ENCODE measurements around the gene CIRBP. TPM values are rescaled to one million over a fixed set of nuclear protein-coding genes. Genes with fewer than 3 reads are reported as not detected.

CIRBP gene
- total and polyA plus RNA-seq, 2 of the 13 experiments (the other 11 are each of a cell fraction or from before 2014, with no cell fraction given), result 133 to 140 TPM

DNA sequence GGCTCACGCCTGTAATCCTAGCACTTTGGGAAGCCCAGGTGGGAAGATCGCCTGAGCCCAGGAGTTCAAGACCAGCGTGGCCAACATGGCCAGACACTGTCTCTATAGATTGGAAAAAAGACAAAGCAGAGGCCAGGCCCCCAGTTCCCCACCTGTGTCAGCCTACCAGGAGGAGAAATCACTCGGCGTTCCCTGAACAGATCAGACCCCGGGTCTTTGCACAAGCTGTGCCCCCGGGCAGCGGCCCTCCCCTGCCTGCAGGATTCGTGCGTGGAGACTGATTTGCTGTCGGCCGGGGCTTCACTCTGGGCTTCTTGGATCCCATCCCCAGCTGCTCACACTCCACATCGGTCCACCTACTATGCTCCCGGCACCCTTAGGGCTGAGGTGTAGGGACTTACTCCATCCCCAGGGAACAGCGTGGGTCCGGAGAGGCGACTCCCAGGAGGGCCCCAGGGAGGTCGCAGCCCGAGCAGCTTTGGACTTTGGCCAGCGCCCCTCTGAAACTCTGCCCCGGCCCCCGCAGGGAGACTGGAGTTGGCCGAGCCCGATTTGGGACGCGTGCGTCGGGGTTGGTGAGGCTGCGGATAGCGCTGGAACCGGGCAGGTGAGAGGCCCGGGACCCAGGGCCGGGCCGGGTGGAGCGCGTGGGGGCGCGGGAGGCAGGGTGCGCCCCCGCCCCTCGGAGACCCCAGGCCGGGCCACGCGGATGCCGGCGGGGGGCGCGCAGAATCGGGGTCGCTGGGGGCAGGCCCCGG is 16.0 kb downstream of the CIRBP start (continued):
- TF ChIP-seq NR3C1 (CRISPR knock-in tag; IDR thresholded peaks at IDR 0.05), result no peak
- no peak for TF ChIP-seq RXRA (CRISPR knock-in tag; IDR thresholded peaks at IDR 0.05)
- TF ChIP-seq, protein P1, sequence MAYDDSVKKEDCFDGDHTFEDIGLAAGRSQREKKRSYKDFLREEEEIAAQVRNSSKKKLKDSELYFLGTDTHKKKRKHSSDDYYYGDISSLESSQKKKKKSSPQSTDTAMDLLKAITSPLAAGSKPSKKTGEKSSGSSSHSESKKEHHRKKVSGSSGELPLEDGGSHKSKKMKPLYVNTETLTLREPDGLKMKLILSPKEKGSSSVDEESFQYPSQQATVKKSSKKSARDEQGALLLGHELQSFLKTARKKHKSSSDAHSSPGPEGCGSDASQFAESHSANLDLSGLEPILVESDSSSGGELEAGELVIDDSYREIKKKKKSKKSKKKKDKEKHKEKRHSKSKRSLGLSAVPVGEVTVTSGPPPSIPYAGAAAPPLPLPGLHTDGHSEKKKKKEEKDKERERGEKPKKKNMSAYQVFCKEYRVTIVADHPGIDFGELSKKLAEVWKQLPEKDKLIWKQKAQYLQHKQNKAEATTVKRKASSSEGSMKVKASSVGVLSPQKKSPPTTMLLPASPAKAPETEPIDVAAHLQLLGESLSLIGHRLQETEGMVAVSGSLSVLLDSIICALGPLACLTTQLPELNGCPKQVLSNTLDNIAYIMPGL (CRISPR knock-in tag; IDR thresholded peaks at IDR 0.05; ENCODE audit: borderline replicate concordance in 1 of 2, low read depth in 1 of 2), result peak in 1 of 2 experiments; percentile 29; a peak in 1 of 4 replicates
- 0 out of 2 replicates have a peak, but pooled peaks have one; percentile 24 for TF ChIP-seq ZNF234 (CRISPR knock-in tag; conservative IDR thresholded peaks at IDR 0.05)
- TF ChIP-seq, protein P2, sequence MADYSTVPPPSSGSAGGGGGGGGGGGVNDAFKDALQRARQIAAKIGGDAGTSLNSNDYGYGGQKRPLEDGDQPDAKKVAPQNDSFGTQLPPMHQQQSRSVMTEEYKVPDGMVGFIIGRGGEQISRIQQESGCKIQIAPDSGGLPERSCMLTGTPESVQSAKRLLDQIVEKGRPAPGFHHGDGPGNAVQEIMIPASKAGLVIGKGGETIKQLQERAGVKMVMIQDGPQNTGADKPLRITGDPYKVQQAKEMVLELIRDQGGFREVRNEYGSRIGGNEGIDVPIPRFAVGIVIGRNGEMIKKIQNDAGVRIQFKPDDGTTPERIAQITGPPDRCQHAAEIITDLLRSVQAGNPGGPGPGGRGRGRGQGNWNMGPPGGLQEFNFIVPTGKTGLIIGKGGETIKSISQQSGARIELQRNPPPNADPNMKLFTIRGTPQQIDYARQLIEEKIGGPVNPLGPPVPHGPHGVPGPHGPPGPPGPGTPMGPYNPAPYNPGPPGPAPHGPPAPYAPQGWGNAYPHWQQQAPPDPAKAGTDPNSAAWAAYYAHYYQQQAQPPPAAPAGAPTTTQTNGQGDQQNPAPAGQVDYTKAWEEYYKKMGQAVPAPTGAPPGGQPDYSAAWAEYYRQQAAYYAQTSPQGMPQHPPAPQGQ (CRISPR knock-in tag; IDR thresholded peaks at IDR 0.05; ENCODE audit: borderline replicate concordance), result no peak
- TF ChIP-seq, protein P3, sequence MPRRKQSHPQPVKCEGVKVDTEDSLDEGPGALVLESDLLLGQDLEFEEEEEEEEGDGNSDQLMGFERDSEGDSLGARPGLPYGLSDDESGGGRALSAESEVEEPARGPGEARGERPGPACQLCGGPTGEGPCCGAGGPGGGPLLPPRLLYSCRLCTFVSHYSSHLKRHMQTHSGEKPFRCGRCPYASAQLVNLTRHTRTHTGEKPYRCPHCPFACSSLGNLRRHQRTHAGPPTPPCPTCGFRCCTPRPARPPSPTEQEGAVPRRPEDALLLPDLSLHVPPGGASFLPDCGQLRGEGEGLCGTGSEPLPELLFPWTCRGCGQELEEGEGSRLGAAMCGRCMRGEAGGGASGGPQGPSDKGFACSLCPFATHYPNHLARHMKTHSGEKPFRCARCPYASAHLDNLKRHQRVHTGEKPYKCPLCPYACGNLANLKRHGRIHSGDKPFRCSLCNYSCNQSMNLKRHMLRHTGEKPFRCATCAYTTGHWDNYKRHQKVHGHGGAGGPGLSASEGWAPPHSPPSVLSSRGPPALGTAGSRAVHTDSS (CRISPR knock-in tag; conservative IDR thresholded peaks at IDR 0.05), result no peak
- TF ChIP-seq, protein P4, sequence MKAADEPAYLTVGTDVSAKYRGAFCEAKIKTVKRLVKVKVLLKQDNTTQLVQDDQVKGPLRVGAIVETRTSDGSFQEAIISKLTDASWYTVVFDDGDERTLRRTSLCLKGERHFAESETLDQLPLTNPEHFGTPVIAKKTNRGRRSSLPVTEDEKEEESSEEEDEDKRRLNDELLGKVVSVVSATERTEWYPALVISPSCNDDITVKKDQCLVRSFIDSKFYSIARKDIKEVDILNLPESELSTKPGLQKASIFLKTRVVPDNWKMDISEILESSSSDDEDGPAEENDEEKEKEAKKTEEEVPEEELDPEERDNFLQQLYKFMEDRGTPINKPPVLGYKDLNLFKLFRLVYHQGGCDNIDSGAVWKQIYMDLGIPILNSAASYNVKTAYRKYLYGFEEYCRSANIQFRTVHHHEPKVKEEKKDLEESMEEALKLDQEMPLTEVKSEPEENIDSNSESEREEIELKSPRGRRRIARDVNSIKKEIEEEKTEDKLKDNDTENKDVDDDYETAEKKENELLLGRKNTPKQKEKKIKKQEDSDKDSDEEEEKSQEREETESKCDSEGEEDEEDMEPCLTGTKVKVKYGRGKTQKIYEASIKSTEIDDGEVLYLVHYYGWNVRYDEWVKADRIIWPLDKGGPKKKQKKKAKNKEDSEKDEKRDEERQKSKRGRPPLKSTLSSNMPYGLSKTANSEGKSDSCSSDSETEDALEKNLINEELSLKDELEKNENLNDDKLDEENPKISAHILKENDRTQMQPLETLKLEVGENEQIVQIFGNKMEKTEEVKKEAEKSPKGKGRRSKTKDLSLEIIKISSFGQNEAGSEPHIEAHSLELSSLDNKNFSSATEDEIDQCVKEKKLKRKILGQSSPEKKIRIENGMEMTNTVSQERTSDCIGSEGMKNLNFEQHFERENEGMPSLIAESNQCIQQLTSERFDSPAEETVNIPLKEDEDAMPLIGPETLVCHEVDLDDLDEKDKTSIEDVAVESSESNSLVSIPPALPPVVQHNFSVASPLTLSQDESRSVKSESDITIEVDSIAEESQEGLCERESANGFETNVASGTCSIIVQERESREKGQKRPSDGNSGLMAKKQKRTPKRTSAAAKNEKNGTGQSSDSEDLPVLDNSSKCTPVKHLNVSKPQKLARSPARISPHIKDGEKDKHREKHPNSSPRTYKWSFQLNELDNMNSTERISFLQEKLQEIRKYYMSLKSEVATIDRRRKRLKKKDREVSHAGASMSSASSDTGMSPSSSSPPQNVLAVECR (CRISPR knock-in tag; IDR thresholded peaks at IDR 0.05; ENCODE audit: borderline replicate concordance), result peak; percentile 49
- TF ChIP-seq, protein P5, sequence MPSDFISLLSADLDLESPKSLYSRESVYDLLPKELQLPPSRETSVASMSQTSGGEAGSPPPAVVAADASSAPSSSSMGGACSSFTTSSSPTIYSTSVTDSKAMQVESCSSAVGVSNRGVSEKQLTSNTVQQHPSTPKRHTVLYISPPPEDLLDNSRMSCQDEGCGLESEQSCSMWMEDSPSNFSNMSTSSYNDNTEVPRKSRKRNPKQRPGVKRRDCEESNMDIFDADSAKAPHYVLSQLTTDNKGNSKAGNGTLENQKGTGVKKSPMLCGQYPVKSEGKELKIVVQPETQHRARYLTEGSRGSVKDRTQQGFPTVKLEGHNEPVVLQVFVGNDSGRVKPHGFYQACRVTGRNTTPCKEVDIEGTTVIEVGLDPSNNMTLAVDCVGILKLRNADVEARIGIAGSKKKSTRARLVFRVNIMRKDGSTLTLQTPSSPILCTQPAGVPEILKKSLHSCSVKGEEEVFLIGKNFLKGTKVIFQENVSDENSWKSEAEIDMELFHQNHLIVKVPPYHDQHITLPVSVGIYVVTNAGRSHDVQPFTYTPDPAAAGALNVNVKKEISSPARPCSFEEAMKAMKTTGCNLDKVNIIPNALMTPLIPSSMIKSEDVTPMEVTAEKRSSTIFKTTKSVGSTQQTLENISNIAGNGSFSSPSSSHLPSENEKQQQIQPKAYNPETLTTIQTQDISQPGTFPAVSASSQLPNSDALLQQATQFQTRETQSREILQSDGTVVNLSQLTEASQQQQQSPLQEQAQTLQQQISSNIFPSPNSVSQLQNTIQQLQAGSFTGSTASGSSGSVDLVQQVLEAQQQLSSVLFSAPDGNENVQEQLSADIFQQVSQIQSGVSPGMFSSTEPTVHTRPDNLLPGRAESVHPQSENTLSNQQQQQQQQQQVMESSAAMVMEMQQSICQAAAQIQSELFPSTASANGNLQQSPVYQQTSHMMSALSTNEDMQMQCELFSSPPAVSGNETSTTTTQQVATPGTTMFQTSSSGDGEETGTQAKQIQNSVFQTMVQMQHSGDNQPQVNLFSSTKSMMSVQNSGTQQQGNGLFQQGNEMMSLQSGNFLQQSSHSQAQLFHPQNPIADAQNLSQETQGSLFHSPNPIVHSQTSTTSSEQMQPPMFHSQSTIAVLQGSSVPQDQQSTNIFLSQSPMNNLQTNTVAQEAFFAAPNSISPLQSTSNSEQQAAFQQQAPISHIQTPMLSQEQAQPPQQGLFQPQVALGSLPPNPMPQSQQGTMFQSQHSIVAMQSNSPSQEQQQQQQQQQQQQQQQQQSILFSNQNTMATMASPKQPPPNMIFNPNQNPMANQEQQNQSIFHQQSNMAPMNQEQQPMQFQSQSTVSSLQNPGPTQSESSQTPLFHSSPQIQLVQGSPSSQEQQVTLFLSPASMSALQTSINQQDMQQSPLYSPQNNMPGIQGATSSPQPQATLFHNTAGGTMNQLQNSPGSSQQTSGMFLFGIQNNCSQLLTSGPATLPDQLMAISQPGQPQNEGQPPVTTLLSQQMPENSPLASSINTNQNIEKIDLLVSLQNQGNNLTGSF (CRISPR knock-in tag; IDR thresholded peaks at IDR 0.05), result no peak
- peak; percentile 40 for TF ChIP-seq XRCC5 (optimal IDR thresholded peaks at IDR 0.05; ENCODE audit: low read length)

Data from HepG2 (cell line).